ENCODE measurements around the gene SCYGR1. TPM values are rescaled to one million over a fixed set of nuclear protein-coding genes. Genes with fewer than 3 reads are reported as not detected.
A peak's percentile ranks its signal among the peaks of the same experiment; 100 is the strongest.

Gene SCYGR1
- total RNA-seq, 4 donors from 2014 or later: not detected

- H3K4me1 ChIP-seq: peaks cover 0 to 9% of the 10 kb centered on the region in 2 donors
- no peak overlapping the region for H3K4me3 ChIP-seq (replicated peaks in 1 of 3)
- no peak for TF ChIP-seq CTCF (IDR thresholded peaks at IDR 0.05)
- peak in 1 of 2 donors; percentile 8 for DNase-seq
- H3K9me3 ChIP-seq: no peaks in the 10 kb centered on the region
- H3K27ac ChIP-seq: no peak overlapping the region
- H3K27me3 ChIP-seq: no peaks in the 10 kb centered on the region
- H3K36me3 ChIP-seq: no peaks in the 10 kb centered on the region
- intact Hi-C loops (cut with DNase I): no loop called here
- 57 to 62% methylated on average over 9 of the region's 9 CpGs for WGBS, 2 donors
Measured at GRCh38 chr2:227370791-227371312, 16.9 kb downstream of the SCYGR1 start.

- 91 to 93% methylated on average over 8 of the region's 8 CpGs for WGBS, 2 donors
- H3K4me1 ChIP-seq: peaks cover 0 to 9% of the 10 kb centered on the region in 2 donors
- no peaks in the 10 kb centered on the region for H3K9me3 ChIP-seq
- H3K36me3 ChIP-seq: no peaks in the 10 kb centered on the region
- H3K4me3 ChIP-seq (replicated peaks in 1 of 3): no peak overlapping the region
- no peaks in the 10 kb centered on the region for H3K27me3 ChIP-seq
- no peak overlapping the region for H3K27ac ChIP-seq
- intact Hi-C loops (cut with DNase I): no loop called here
- TF ChIP-seq POLR2A (IDR thresholded peaks at IDR 0.05) (no peak), CTCF (IDR thresholded peaks at IDR 0.05) (no peak)
- no peak for DNase-seq
Measured at GRCh38 chr2:227370092-227370491, 17.7 kb downstream of the SCYGR1 start.

- no peaks in the 10 kb centered on the region for H3K36me3 ChIP-seq
- no peaks in the 10 kb centered on the region for H3K27me3 ChIP-seq
- H3K27ac ChIP-seq: no peak overlapping the region
- intact Hi-C loops (cut with DNase I): no loop called here
- H3K9me3 ChIP-seq: no peaks in the 10 kb centered on the region
- DNase-seq: no peak
- WGBS, 2 donors: 91 to 94% methylated on average over 5 of the region's 5 CpGs
- H3K4me3 ChIP-seq (replicated peaks in 1 of 3): no peak overlapping the region
- TF ChIP-seq POLR2A (IDR thresholded peaks at IDR 0.05): no peak
- TF ChIP-seq CTCF (IDR thresholded peaks at IDR 0.05): no peak
- H3K4me1 ChIP-seq: peaks cover 0 to 9% of the 10 kb centered on the region in 2 donors
Measured at GRCh38 chr2:227368574-227368973, 19.2 kb downstream of the SCYGR1 start.

GRCh38 chr2:227367427-227367795, 20.3 kb downstream of the SCYGR1 start:
- no peak for DNase-seq
- Histone ChIP-seq H3K9me3 (no peaks in the 10 kb centered on the region), H3K4me1 (peaks cover 0 to 9% of the 10 kb centered on the region in 2 donors), H3K36me3 (no peaks in the 10 kb centered on the region), H3K27me3 (no peaks in the 10 kb centered on the region), H3K27ac (no peak overlapping the region), H3K4me3 (replicated peaks in 1 of 3) (no peak overlapping the region)
- 89 to 92% methylated on average over 3 of the region's 3 CpGs for WGBS, 2 donors
- intact Hi-C loops (cut with DNase I): no loop called here
- TF ChIP-seq CTCF (IDR thresholded peaks at IDR 0.05) (no peak), POLR2A (IDR thresholded peaks at IDR 0.05) (no peak)

GRCh38 chr2:227366769-227367426, 20.9 kb downstream of the SCYGR1 start:
- no peak for DNase-seq
- no peak overlapping the region for H3K4me3 ChIP-seq (replicated peaks in 1 of 3)
- H3K36me3 ChIP-seq: no peaks in the 10 kb centered on the region
- peaks cover 0 to 9% of the 10 kb centered on the region in 2 donors for H3K4me1 ChIP-seq
- intact Hi-C loops (cut with DNase I): no loop called here
- 67 to 73% methylated on average over 11 of the region's 11 CpGs for WGBS, 2 donors
- no peak overlapping the region for H3K27ac ChIP-seq
- TF ChIP-seq POLR2A (IDR thresholded peaks at IDR 0.05) (no peak), CTCF (IDR thresholded peaks at IDR 0.05) (no peak)
- H3K27me3 ChIP-seq: no peaks in the 10 kb centered on the region
- no peaks in the 10 kb centered on the region for H3K9me3 ChIP-seq

Data from thyroid gland (tissue), 4 donors.